ENCODE data around the gene IL24. TPM values are rescaled to one million over a fixed set of nuclear protein-coding genes. Genes with fewer than 3 reads are reported as not detected.

Gene IL24
- total and polyA plus RNA-seq, 10 of the 15 experiments (the other 5 are each of a cell fraction or from before 2014, with no cell fraction given), result 0.05 to 19.8 (median 0.35) TPM; not detected in 1

- TF ChIP-seq TCF3 (IDR thresholded peaks at IDR 0.05; ENCODE audit: borderline replicate concordance, insufficient read depth, low read depth, low read length) (no peak), YY1 (IDR thresholded peaks at IDR 0.05; ENCODE audit: low read depth, low read length) (0 out of 2 replicates have a peak, but pooled peaks have one; percentile 22)
- TF ChIP-seq, protein P1, sequence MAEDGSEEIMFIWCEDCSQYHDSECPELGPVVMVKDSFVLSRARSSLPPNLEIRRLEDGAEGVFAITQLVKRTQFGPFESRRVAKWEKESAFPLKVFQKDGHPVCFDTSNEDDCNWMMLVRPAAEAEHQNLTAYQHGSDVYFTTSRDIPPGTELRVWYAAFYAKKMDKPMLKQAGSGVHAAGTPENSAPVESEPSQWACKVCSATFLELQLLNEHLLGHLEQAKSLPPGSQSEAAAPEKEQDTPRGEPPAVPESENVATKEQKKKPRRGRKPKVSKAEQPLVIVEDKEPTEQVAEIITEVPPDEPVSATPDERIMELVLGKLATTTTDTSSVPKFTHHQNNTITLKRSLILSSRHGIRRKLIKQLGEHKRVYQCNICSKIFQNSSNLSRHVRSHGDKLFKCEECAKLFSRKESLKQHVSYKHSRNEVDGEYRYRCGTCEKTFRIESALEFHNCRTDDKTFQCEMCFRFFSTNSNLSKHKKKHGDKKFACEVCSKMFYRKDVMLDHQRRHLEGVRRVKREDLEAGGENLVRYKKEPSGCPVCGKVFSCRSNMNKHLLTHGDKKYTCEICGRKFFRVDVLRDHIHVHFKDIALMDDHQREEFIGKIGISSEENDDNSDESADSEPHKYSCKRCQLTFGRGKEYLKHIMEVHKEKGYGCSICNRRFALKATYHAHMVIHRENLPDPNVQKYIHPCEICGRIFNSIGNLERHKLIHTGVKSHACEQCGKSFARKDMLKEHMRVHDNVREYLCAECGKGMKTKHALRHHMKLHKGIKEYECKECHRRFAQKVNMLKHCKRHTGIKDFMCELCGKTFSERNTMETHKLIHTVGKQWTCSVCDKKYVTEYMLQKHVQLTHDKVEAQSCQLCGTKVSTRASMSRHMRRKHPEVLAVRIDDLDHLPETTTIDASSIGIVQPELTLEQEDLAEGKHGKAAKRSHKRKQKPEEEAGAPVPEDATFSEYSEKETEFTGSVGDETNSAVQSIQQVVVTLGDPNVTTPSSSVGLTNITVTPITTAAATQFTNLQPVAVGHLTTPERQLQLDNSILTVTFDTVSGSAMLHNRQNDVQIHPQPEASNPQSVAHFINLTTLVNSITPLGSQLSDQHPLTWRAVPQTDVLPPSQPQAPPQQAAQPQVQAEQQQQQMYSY (CRISPR knock-in tag; IDR thresholded peaks at IDR 0.05), result no peak
These were observed 38.3 kb downstream of the IL24 start (continued) for GRCh38 chr1:206935491-206936067.

DNA sequence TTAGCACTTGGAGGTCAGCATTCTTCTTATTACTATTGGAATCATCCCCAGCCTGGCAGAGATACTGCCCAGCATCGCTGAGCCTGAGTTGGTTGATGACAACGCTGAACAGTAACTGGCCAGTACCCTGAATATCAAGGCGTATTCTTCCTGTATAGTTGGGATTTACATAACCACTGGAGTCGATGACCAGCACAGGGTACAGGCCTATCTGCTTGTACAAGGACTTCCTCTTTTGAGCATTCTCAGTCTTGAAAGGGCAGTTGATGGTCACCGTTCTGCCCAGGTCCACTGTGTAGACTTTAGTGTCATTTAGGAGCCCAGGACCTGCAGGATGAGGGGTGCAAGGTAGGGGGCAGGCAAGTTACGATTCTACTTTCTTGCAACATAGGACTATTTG lies 40.2 kb downstream of the IL24 start:
- POLR2A ChIA-PET, result interaction anchor here (13.3 kb wide), 1 partner anchor 21 kb away, joined by 222 read pairs; the partner anchor contains the start of gene FCMR
- H3K27me3 ChIP-seq (replicated peaks in 1 of 2; ENCODE audit: control insufficient read depth in 2 of 2, insufficient read depth in 2 of 2, low read length in 1 of 2), result no peaks in the 10 kb centered on the region
- no peak overlapping the region for H3K9ac ChIP-seq (ENCODE audit: control insufficient read depth, insufficient read depth, low read length)
- no peaks in the 10 kb centered on the region for H3K79me2 ChIP-seq (ENCODE audit: control insufficient read depth, insufficient read depth, low read length)
- no peak for DNase-seq (ENCODE audit: low read depth, low spot score)
- in situ Hi-C loops (cut with MboI), result no loop called here
- H2AFZ ChIP-seq (ENCODE audit: control insufficient read depth, low read depth, low read length), result no peak overlapping the region
- WGBS (ENCODE audit: insufficient coverage, insufficient replicate concordance, low lambda C conversion rate, missing lambda C conversion rate), result 66% methylated on average over 6 of the region's 6 CpGs
- no TSS peak for BruUV-seq (replicated peaks)
- no peaks in the 10 kb centered on the region for H3K36me3 ChIP-seq (ENCODE audit: control insufficient read depth in 2 of 2, insufficient read depth in 2 of 2, low read length in 1 of 2)
- H3K9me3 ChIP-seq (replicated peaks; ENCODE audit: control insufficient read depth, insufficient read depth, low read length), result no peaks in the 10 kb centered on the region
- H3K27ac ChIP-seq (ENCODE audit: control insufficient read depth, insufficient read depth), result no peak overlapping the region
- FAIRE-seq, result no peak
- CTCF ChIA-PET, result interaction anchor here (0.6 to 13.5 kb wide), 6 partner anchors 17 to 130 kb away, joined by 3 to 643 read pairs (median 128); partner anchors contain the start of genes FCAMR and FCMR
- H3K4me1 ChIP-seq (ENCODE audit: control insufficient read depth, insufficient read depth, low read length), result peaks cover 8% of the 10 kb centered on the region
- RAD21 ChIA-PET (ENCODE audit: unreplicated experiment), result interaction anchor here (0.6 to 13.5 kb wide), 4 partner anchors 20 to 203 kb away, joined by 3 to 371 read pairs (median 98); partner anchors contain the start of gene FCMR
- SMC1A ChIA-PET (ENCODE audit: uncharacterized antibody, unreplicated experiment), result interaction anchor here (1.4 to 8.5 kb wide), 2 partner anchors 29 to 46 kb away, joined by 3 to 148 read pairs; no protein-coding TSS in a partner anchor
- TF ChIP-seq POLR2AphosphoS5 (IDR thresholded peaks at IDR 0.05; ENCODE audit: low read length), result no peak
- TF ChIP-seq NFXL1 (IDR thresholded peaks at IDR 0.05; ENCODE audit: borderline replicate concordance), result no peak
- TF ChIP-seq SPI1 (IDR thresholded peaks at IDR 0.05; ENCODE audit: borderline replicate concordance, insufficient read depth, low read depth, low read length), result peak; percentile 56; the same call in 1 of the 2 replicates
- H3K4me2 ChIP-seq (ENCODE audit: control insufficient read depth, insufficient read depth), result no peak overlapping the region
- H3K4me3 ChIP-seq, result no peak overlapping the region
- intact Hi-C loops (cut with micrococcal nuclease; ENCODE audit: unreplicated experiment), result no loop called here
- no peaks in the 10 kb centered on the region for H4K20me1 ChIP-seq (ENCODE audit: control insufficient read depth, insufficient read depth)
- no peak for ATAC-seq
